Activated CD4-positive, alpha-beta T cell treated with anti-CD3 and anti-CD28 coated beads for 48 hours (primary cell): Measurements from ENCODE around the gene BEND5.

Experiments used
- DNase-seq: peaks from one replicate; pipeline ENCODE4 v3.0.0-alpha.2; 2020

The BEND5 gene

DNA sequence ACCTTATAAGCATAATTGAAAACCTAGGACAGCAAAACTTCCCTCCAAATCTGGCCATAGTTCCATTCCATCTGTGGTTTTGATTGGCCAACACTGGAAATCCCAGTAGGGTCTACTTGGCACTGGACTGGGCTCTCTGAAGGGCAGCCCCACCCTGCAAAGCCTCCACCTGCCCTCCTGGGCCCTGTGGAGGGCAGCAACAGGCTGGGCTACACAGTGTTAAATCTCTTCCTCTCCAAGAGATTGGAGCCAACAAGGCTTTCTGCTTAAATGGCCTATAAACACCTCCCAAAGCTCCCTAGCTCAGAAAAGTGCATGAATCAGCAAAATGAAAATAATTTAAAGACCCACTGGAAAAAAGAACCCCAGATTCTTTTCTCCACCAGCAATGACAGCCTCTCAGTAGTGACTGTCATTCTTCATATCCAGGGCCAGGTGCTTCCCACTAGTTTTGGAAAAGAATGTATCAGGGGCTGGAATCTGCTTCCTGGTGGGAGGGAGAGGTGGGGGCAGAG is 58.5 kb downstream of the BEND5 start:
- no peak for DNase-seq

DNA sequence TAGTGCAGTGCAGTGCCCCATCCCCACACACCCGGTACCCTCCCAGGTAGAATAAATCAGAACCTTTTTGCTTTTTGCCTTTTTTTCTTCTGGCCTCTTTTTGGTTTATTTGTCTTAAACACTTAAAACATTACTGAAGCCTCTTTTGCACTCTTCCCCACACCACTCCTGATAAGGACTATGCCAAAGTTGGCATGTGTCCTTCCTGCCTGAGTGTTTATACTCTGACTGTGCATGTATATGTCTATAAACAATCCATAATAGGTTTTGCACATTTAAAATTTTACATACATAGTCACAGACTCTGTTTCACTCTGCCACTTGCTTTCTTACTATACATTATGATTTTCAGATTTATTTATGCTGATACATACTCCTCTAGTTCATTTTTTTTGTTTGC is 59.6 kb downstream of the BEND5 start:
- DNase-seq: no peak

GRCh38 chr1:48715921-48716320 is 60.8 kb downstream of the BEND5 start:
- no peak for DNase-seq

- DNase-seq: no peak
These were observed 65.8 kb downstream of the BEND5 start for GRCh38 chr1:48710915-48711314.

DNA sequence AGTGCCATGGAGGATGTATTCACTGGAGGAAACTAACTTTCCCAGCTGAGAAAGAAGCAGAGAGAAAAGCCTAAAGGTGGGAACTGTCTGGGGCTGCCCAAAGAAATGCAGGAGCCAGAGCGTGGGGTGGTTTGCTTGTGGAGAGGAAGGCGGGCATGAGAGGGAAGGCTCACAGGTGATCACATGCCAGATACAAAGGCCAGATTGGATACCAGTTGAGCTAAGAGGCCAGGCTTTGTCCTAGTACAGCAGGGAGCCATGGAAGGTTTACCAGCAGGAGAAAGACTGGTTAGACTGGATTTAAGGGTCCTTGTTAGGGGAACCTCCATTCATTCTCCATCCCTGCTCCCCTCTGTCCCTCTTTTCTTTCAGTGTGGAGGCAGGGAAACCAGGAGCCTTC is 66.4 kb downstream of the BEND5 start:
- DNase-seq: no peak

DNA sequence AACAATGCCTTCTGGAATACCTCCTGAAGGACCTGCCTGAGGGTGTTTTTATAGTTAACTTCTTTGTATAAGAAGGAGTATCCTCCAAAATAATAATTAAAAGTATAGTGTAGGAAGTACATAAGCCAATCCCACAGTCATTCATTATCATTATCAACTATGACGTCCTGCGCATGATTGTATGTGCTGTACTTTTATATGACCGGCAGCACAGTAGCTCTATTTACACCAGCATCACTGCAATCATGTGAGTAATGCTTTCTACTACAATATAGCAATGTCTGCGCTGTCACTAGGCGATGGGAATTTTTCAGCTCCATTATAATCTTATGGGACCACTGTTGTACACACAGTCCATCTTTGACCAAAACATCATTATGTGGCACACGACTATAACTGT is 72.0 kb downstream of the BEND5 start:
- DNase-seq: no peak

DNA sequence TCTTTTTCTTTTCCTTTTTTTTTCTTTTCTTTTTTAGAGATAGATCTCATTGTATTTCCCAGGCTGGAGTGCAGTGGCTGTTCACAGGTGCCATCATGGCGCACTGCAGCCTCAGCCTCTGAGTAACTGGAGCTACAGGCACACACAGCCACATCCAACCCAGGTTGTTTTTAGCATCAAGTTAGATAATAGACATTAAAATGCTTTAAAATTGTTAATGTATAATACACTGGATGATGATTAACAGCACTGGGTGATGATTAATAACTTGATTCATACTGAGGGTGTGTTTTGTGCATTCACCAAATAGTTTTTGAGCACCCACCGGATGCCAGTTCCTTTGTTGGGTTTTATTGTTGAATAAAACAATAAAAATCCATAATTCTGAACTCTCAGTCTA is 75.2 kb downstream of the BEND5 start:
- DNase-seq: no peak

- peak; percentile 80 for DNase-seq
These were observed 79.5 kb downstream of the BEND5 start for GRCh38 chr1:48697066-48697707.

- DNase-seq: no peak
These were observed 81.5 kb downstream of the BEND5 start for GRCh38 chr1:48695161-48695560.

DNA sequence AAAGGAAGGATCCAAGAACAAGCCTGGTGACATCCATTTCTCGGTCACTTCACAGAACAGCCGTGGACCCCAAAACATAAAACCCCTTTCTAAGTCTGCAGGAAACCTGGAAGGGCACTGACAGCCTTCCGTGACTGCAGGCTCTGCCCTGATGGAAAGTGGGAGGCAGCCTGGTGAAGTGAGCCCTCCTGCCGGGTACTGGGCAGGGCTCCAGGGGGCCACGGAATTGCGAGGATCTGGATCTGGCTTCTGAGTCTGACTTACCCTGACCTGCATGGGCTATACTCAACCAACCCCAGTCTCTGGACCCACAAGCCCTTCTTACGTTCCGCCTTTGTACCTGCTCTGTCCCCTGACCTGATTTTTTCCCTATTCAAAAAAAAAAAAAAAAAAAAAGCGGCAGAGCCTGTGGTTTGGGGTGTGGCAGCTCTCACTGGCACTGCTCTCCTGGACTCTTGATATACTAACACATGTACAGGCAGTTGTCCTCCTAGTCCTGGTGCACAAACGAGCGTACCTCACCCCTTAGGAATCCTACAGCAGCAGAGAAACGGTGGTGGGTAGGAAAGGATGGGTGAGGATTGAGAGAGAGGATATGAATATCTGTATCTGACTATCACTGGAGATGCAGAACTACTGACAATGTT is 82.9 kb downstream of the BEND5 start:
- DNase-seq: no peak

GRCh38 chr1:48693180-48693579 is 83.5 kb downstream of the BEND5 start:
- no peak for DNase-seq

GRCh38 chr1:48692235-48692634 is 84.5 kb downstream of the BEND5 start:
- no peak for DNase-seq

DNA sequence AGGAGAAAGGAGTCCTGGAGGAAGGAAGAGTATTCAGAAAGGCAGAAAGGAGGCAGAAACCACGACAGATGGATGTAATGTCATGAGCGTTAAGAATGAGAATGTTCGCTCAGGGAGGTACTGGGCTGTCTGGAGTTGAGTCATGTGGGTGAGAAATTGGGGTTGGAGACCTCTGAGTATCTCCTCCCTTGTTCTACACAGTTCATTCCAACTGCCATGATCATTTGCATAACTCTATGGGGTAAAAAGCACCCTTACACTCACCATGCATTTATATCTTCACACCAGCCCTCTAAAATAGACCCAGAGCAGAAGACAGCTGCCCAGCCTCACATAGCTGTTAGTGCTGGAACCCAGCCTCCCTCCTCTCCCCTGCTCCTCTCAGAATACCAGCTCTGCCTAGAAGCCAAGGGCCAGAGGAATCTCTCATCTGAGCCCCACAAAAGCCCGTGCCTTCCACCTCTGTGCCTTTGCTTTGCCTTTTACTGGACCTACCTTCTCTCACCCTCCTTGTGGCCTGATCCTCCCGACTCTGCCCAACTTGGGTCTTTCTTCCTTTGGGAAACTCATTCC is 85.2 kb downstream of the BEND5 start:
- no peak for DNase-seq

- DNase-seq: no peak
These were observed 88.5 kb downstream of the BEND5 start for GRCh38 chr1:48688102-48688760.

DNA sequence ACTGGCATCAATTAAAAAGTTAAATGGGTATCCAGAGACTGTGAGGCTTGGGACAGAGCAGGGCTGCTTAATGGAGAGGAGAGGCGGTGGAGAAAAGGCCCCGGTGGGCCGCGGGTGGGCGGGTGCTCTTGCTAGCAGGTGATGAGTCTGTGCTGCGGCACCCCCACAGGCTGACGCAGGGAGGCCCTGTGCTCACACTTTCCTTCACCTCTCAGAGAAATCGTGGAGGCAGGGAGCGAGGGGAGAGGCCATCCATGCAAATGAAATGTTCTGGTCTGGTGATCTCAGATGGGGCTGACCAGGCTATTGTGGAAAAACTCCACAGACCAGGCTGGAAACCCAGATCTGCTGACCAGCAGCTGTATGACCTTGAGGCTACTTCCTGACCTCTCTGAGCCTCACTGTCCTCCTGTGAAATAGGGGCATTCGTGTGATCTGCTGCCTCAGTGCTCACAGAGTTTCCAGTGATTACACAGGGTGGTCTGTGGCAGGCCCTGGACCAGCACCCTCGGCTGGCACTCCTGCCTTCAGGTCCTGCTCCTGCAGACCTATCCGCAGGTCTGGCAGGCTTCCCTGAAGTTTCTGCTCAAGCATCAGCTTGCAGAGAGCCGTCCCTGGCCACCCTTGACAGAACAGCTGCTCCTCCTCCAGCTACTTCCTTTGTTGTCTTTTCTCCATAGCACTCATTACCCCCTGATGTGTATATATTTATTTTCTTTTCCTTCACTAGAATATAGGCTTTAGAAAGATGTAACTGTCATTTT is 89.2 kb downstream of the BEND5 start:
- no peak for DNase-seq

- no peak for DNase-seq
These were observed 90.5 kb downstream of the BEND5 start for GRCh38 chr1:48686159-48686558.

GRCh38 chr1:48684381-48684780 is 92.3 kb downstream of the BEND5 start:
- no peak for DNase-seq

- no peak for DNase-seq
These were observed 92.9 kb downstream of the BEND5 start for GRCh38 chr1:48683839-48684238.

GRCh38 chr1:48681476-48682305 is 95.0 kb downstream of the BEND5 start:
- DNase-seq: no peak

- DNase-seq: no peak
These were observed 96.2 kb downstream of the BEND5 start for GRCh38 chr1:48680411-48681035.

DNA sequence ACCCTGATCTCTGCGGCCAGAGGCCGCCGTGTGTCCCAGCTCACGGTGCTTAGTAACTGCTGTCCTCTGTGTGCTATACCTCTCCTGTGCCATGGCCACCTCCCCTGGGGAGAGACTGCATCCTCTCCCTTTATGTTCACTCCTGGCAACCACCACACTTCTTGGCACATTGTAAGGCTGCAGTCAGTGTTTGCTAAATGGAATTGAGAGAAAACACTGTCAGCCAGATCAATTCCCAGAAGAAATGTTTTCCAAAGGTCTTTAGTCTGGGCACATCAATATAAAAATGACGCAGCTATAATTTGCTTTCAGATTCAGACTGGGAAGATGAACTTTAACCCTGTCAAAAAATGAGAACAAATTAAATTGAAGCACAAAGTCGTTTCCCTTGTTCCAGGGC is 96.8 kb downstream of the BEND5 start:
- DNase-seq: no peak
